Naive thymus-derived CD4-positive, alpha-beta T cell (primary cell): ENCODE measurements around the gene TAF3. TPM values are rescaled to one million over a fixed set of nuclear protein-coding genes. Genes with fewer than 3 reads are reported as not detected.

Experiments used
- ATAC-seq: fragments of 150-1000 bp; cut with Tn5 transposase; 2 replicates; pipeline ENCODE4 v1.10.0; 2021; ENCODE audit warnings: mild to moderate bottlenecking, moderate library complexity
- CTCF ChIA-PET: fragments of 350-600 bp; sonication (Branson Sonifier 250); formaldehyde crosslinking; loops from one replicate; lab custom pipeline; 2021; ENCODE audit warnings: antibody characterized with exemption; lab: Charles Lee
- POLR2A ChIA-PET: fragments of 350-600 bp; sonication (Branson Sonifier 250); formaldehyde crosslinking; loops from one replicate; lab custom pipeline; 2021; ENCODE audit warnings: antibody characterized with exemption, inconsistent platforms; lab: Charles Lee
- DNase-seq, 9 donors: peaks; one replicate each; pipeline versions ENCODE4 v3.0.0 to v3.0.0-alpha.2; 2020 to 2022; ENCODE audit warnings: mixed read lengths in 1 of 9
- H3K27ac ChIP-seq: one replicate; pipeline ENCODE4 v1.7.0; 2013; ENCODE audit warnings: mild to moderate bottlenecking, low read depth, low read length, moderate library complexity
- H3K27me3 ChIP-seq, 2 donors: one replicate each; pipeline ENCODE4 v1.7.0; 2013; ENCODE audit warnings: low read length in 2 of 2, mild to moderate bottlenecking in 2 of 2, moderate library complexity in 2 of 2; ENCODE audit not compliant: control insufficient read depth in 2 of 2, insufficient read depth in 2 of 2
- H3K36me3 ChIP-seq, 3 experiments: 1 replicate in 2 of 3; 2 replicates in 1 of 3; pipeline ENCODE4 v1.7.0; 2013; ENCODE audit warnings: low read length in 3 of 3, mild to moderate bottlenecking in 3 of 3, moderate library complexity in 1 of 3; ENCODE audit not compliant: insufficient read depth in 3 of 3, control insufficient read depth in 2 of 3
- H3K4me1 ChIP-seq, 2 donors: one replicate each; pipeline ENCODE4 v1.7.0; 2013; ENCODE audit warnings: low read length in 2 of 2, mild to moderate bottlenecking in 2 of 2, moderate library complexity in 1 of 2; ENCODE audit not compliant: control insufficient read depth in 2 of 2, insufficient read depth in 2 of 2
- H3K4me3 ChIP-seq: 2 replicates; pipeline ENCODE4 v1.7.0; 2013; ENCODE audit warnings: mild to moderate bottlenecking, low read length
- H3K9me3 ChIP-seq, 3 experiments: 1 replicate in 2 of 3; 2 replicates in 1 of 3; pipeline ENCODE4 v1.7.0; 2013; ENCODE audit warnings: low read length in 3 of 3; ENCODE audit not compliant: control insufficient read depth in 2 of 3
- H3K27ac Mint-ChIP-seq, 9 donors: one replicate each; pipeline ENCODE4 v1.8.0; 2020 to 2022; ENCODE audit warnings: mixed read lengths in 9 of 9, mild to moderate bottlenecking in 8 of 9, moderate library complexity in 5 of 9, inconsistent platforms in 2 of 9
- H3K27me3 Mint-ChIP-seq, 5 donors: one replicate each; pipeline ENCODE4 v1.8.0; 2021 to 2022; ENCODE audit warnings: mixed read lengths in 5 of 5, mild to moderate bottlenecking in 1 of 5
- H3K36me3 Mint-ChIP-seq, 5 donors: one replicate each; pipeline ENCODE4 v1.8.0; 2020 to 2022; ENCODE audit warnings: mixed read lengths in 5 of 5, mild to moderate bottlenecking in 3 of 5, inconsistent platforms in 1 of 5
- H3K4me1 Mint-ChIP-seq, 7 donors: one replicate each; pipeline ENCODE4 v1.8.0; 2020 to 2022; ENCODE audit warnings: mixed read lengths in 7 of 7, mild to moderate bottlenecking in 3 of 7, inconsistent platforms in 1 of 7
- H3K4me3 Mint-ChIP-seq, 10 donors: one replicate each; pipeline ENCODE4 v1.8.0; 2020 to 2022; ENCODE audit warnings: mild to moderate bottlenecking in 10 of 10, mixed read lengths in 10 of 10, moderate library complexity in 6 of 10, inconsistent platforms in 2 of 10
- H3K9me3 Mint-ChIP-seq, 11 donors: one replicate each; pipeline ENCODE4 v1.8.0; 2020 to 2022; ENCODE audit warnings: mixed read lengths in 11 of 11, mild to moderate bottlenecking in 4 of 11, inconsistent platforms in 1 of 11, moderate library complexity in 1 of 11
- intact Hi-C, 2 donors: fragments of 100-400 bp; cut with micrococcal nuclease; formaldehyde crosslinking; loops; one replicate each; pipeline ENCODE4 v1.15.1; 2023
- polyA plus RNA-seq, 2 donors: library from polyadenylated mRNA; unstranded; fragments of 300-500 nt; fragmentation: Illumina TruSeq; gene quantifications; one replicate each; pipeline ENCODE4 v1.2.3, GENCODE V29; 2021
- total RNA-seq, 6 experiments: library from RNA in 5 of 6; stranded (reverse) in 5 of 6; gene quantifications; 1 replicate in 5 of 6; 2 replicates in 1 of 6; pipeline ENCODE4 v1.2.3 and lab custom pipeline; 2021 to 2026

Gene TAF3
- total and polyA plus RNA-seq, 7 experiments from 2014 or later: 12.2 to 23.9 (median 18.8) TPM

GRCh38 chr10:8043569-8044306 lies 225.4 kb downstream of the TAF3 start:
- DNase-seq (peak in 7 of 9 donors; percentile 18 to 55 (median 49)), ATAC-seq (peak; percentile 48)
- Histone ChIP-seq H3K9me3 (no peaks in the 10 kb centered on the region), H3K36me3 (no peaks in the 10 kb centered on the region), H3K4me3 (no peak overlapping the region), H3K27me3 (peaks cover 55 to 88% of the 10 kb centered on the region in 2 donors), H3K27ac (no peak overlapping the region), H3K4me1 (peaks cover 42 to 48% of the 10 kb centered on the region in 2 donors)
- Mint-ChIP-seq H3K4me1 (peaks cover 37 to 77% (median 62%) of the 10 kb centered on the region in 7 donors), H3K9me3 (peaks cover under 1 to 28% (median 6%) of the 10 kb centered on the region in 11 donors), H3K27me3 (peaks cover 96 to 99% (median 98%) of the 10 kb centered on the region in 5 donors), H3K4me3 (peak overlapping the region in 9 of 10 donors; percentile 39 to 70 (median 63)), H3K27ac (peak overlapping the region in 5 of 9 donors; percentile 9 to 75 (median 57)), H3K36me3 (peaks cover 0 to 7% (median 4%) of the 10 kb centered on the region in 5 donors)
- ChIA-PET POLR2A (no interaction called here), CTCF (interaction anchor here (0.7 kb wide), 1 partner anchor 359 kb away, joined by 3 read pairs; no protein-coding TSS in a partner anchor)
- intact Hi-C loops: loop anchor here (1.0 to 10.0 kb wide), 3 partner anchors 7 to 169 kb away; no protein-coding TSS in a partner anchor

- ChIA-PET POLR2A (interaction anchor here (0.5 kb wide), 1 partner anchor 1086 kb away, joined by 5 read pairs; no protein-coding TSS in a partner anchor), CTCF (no interaction called here)
- H3K4me1 ChIP-seq: peaks cover 49 to 52% of the 10 kb centered on the region in 2 donors
- peaks cover 94 to 98% (median 97%) of the 10 kb centered on the region in 5 donors for H3K27me3 Mint-ChIP-seq
- H3K27ac ChIP-seq: no peak overlapping the region
- H3K9me3 ChIP-seq: no peaks in the 10 kb centered on the region
- peak overlapping the region; percentile 35 to 64 (median 59) for H3K4me3 Mint-ChIP-seq
- peaks cover 0 to 6% (median 2%) of the 10 kb centered on the region in 5 donors for H3K36me3 Mint-ChIP-seq
- ATAC-seq (no peak), DNase-seq (peak in 4 of 9 donors; percentile 6 to 21 (median 16))
- intact Hi-C loops: loop anchor here (1.0 to 10.0 kb wide), 3 partner anchors 8 to 170 kb away; no protein-coding TSS in a partner anchor
- no peaks in the 10 kb centered on the region for H3K36me3 ChIP-seq
- no peak overlapping the region for H3K4me3 ChIP-seq
- peaks cover 0 to 21% (median 4%) of the 10 kb centered on the region in 11 donors for H3K9me3 Mint-ChIP-seq
- peaks cover 50 to 85% of the 10 kb centered on the region in 2 donors for H3K27me3 ChIP-seq
- H3K27ac Mint-ChIP-seq: peak overlapping the region in 6 of 9 donors; percentile 5 to 74 (median 34)
- peaks cover 36 to 80% (median 64%) of the 10 kb centered on the region in 7 donors for H3K4me1 Mint-ChIP-seq
These were observed 226.1 kb downstream of the TAF3 start for GRCh38 chr10:8044331-8044907.

GRCh38 chr10:8044908-8045725 lies 226.8 kb downstream of the TAF3 start:
- ATAC-seq: no peak
- Mint-ChIP-seq H3K27ac (peak overlapping the region in 4 of 9 donors; percentile 9 to 42 (median 12)), H3K4me3 (peak overlapping the region; percentile 23 to 71 (median 59)), H3K36me3 (peaks cover 0 to 5% (median 0%) of the 10 kb centered on the region in 5 donors), H3K27me3 (peaks cover 87 to 93% (median 90%) of the 10 kb centered on the region in 5 donors), H3K4me1 (peaks cover 36 to 80% (median 64%) of the 10 kb centered on the region in 7 donors), H3K9me3 (peaks cover 0 to 19% (median 2%) of the 10 kb centered on the region in 11 donors)
- Histone ChIP-seq H3K4me3 (peak overlapping the region; percentile 26), H3K4me1 (peaks cover 56 to 59% of the 10 kb centered on the region in 2 donors), H3K27ac (no peak overlapping the region), H3K36me3 (no peaks in the 10 kb centered on the region), H3K27me3 (peaks cover 54 to 86% of the 10 kb centered on the region in 2 donors), H3K9me3 (no peaks in the 10 kb centered on the region)
- intact Hi-C loops: loop anchor here (1.0 to 10.0 kb wide), 4 partner anchors 8 to 1257 kb away; no protein-coding TSS in a partner anchor
- DNase-seq: peak in 6 of 9 donors; percentile 18 to 29 (median 24)
- ChIA-PET POLR2A (interaction anchor here (0.5 to 2.4 kb wide), 3 partner anchors 15 to 1085 kb away, joined by 3 to 9 read pairs (median 5); no protein-coding TSS in a partner anchor), CTCF (no interaction called here)

- ATAC-seq (no peak), DNase-seq (peak in 6 of 9 donors; percentile 8 to 28 (median 20))
- Mint-ChIP-seq H3K27ac (peak overlapping the region in 6 of 9 donors; percentile 1 to 67 (median 28)), H3K4me3 (peak overlapping the region; percentile 18 to 71 (median 59)), H3K4me1 (peaks cover 38 to 83% (median 67%) of the 10 kb centered on the region in 7 donors), H3K9me3 (peaks cover 0 to 13% (median 2%) of the 10 kb centered on the region in 11 donors), H3K27me3 (peaks cover 79 to 90% (median 82%) of the 10 kb centered on the region in 5 donors), H3K36me3 (peaks cover 0 to 5% (median 0%) of the 10 kb centered on the region in 5 donors)
- Histone ChIP-seq H3K36me3 (no peaks in the 10 kb centered on the region), H3K27ac (no peak overlapping the region), H3K4me3 (peak overlapping the region; percentile 26), H3K9me3 (no peaks in the 10 kb centered on the region), H3K4me1 (peaks cover 57 to 67% of the 10 kb centered on the region in 2 donors), H3K27me3 (peaks cover 55 to 81% of the 10 kb centered on the region in 2 donors)
- ChIA-PET CTCF (no interaction called here), POLR2A (interaction anchor here (0.6 to 2.4 kb wide), 2 partner anchors 14 to 1049 kb away, joined by 3 to 9 read pairs; no protein-coding TSS in a partner anchor)
- intact Hi-C loops: loop anchor here (1.0 to 10.0 kb wide), 3 partner anchors 10 to 1256 kb away; no protein-coding TSS in a partner anchor
These were observed 227.6 kb downstream of the TAF3 start for GRCh38 chr10:8045726-8046494.

GRCh38 chr10:8047452-8048280 lies 229.4 kb downstream of the TAF3 start:
- Mint-ChIP-seq H3K27ac (peak overlapping the region in 3 of 9 donors; percentile 2 to 71 (median 53)), H3K27me3 (peaks cover 71 to 83% (median 73%) of the 10 kb centered on the region in 5 donors), H3K4me3 (peak overlapping the region in 3 of 10 donors; percentile 19 to 97 (median 76)), H3K36me3 (peaks cover 0 to 8% (median 0%) of the 10 kb centered on the region in 5 donors), H3K9me3 (peaks cover 0 to 10% (median 2%) of the 10 kb centered on the region in 11 donors), H3K4me1 (peaks cover 38 to 77% (median 70%) of the 10 kb centered on the region in 7 donors)
- ATAC-seq (no peak), DNase-seq (peak in 6 of 9 donors; percentile 8 to 28 (median 16))
- intact Hi-C loops: loop anchor here (1.0 to 10.0 kb wide), 4 partner anchors 8 to 1255 kb away; no protein-coding TSS in a partner anchor
- Histone ChIP-seq H3K36me3 (no peaks in the 10 kb centered on the region), H3K4me1 (peaks cover 57 to 76% of the 10 kb centered on the region in 2 donors), H3K4me3 (no peak overlapping the region), H3K9me3 (no peaks in the 10 kb centered on the region), H3K27ac (no peak overlapping the region), H3K27me3 (peaks cover 45 to 78% of the 10 kb centered on the region in 2 donors)
- ChIA-PET POLR2A (interaction anchor here (2.7 kb wide), 1 partner anchor 9 kb away, joined by 11 read pairs; no protein-coding TSS in a partner anchor), CTCF (no interaction called here)
